ENCODE data around the gene RSPRY1.

DNA sequence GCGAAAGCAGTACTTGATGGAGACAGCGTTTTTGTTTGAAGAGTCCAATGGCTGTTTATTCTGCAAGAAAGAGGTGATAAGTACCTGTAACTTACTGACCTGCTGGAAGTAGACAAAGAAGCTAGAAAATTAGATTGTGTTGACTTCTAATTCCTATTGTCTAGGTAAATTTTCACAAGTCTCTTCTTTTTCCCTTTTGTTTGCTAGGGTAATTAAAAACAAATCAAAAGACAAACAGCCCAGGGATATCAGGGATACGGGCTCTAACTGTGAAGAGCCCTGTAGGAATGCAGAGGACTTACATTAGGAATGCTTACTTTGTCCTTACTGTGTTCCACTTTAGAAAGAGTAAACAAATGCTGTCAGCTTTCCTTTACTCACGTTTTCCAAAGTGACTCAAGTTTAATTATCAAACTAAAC lies 7.3 kb upstream of the RSPRY1 start:
- TF ChIP-seq, protein P1, sequence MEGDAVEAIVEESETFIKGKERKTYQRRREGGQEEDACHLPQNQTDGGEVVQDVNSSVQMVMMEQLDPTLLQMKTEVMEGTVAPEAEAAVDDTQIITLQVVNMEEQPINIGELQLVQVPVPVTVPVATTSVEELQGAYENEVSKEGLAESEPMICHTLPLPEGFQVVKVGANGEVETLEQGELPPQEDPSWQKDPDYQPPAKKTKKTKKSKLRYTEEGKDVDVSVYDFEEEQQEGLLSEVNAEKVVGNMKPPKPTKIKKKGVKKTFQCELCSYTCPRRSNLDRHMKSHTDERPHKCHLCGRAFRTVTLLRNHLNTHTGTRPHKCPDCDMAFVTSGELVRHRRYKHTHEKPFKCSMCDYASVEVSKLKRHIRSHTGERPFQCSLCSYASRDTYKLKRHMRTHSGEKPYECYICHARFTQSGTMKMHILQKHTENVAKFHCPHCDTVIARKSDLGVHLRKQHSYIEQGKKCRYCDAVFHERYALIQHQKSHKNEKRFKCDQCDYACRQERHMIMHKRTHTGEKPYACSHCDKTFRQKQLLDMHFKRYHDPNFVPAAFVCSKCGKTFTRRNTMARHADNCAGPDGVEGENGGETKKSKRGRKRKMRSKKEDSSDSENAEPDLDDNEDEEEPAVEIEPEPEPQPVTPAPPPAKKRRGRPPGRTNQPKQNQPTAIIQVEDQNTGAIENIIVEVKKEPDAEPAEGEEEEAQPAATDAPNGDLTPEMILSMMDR (IDR thresholded peaks at IDR 0.05; ENCODE audit: low read depth, low read length, poor library complexity, severe bottlenecking): no peak
- no peak for TF ChIP-seq EZH2phosphoT487 (IDR thresholded peaks at IDR 0.05; ENCODE audit: borderline replicate concordance, low read length)

Measured in DOHH2 (cell line).